Lower leg skin (tissue), 3 donors: Measurements from ENCODE around the gene PLD1.

ENCODE experiments used
- CTCF ChIP-seq, 3 donors: fragments of 450-650 bp; IDR thresholded peaks; one replicate each; pipeline ENCODE4 v1.5.1; 2016; ENCODE audit warnings: antibody characterized with exemption in 3 of 3, mild to moderate bottlenecking in 3 of 3, moderate library complexity in 2 of 3
- POLR2A ChIP-seq, 2 donors: fragments of 450-650 bp; IDR thresholded peaks; one replicate each; pipeline ENCODE4 v1.6.1; 2016 to 2017; ENCODE audit warnings: antibody characterized with exemption in 2 of 2, mild to moderate bottlenecking in 1 of 2, moderate library complexity in 1 of 2

- TF ChIP-seq CTCF (IDR thresholded peaks at IDR 0.05), result no peak
- no peak for TF ChIP-seq POLR2A (IDR thresholded peaks at IDR 0.05)
Observed at GRCh38 chr3:171842864-171843518, 32.7 kb upstream of the PLD1 start, which contains the start of gene TMEM212.
